HepG2 (cell line): Measurements from ENCODE around the gene JPH4. TPM values are rescaled to one million over a fixed set of nuclear protein-coding genes. Genes with fewer than 3 reads are reported as not detected.

ENCODE experiments used
- BCL6 ChIP-seq: IDR thresholded peaks from 2 replicates; pipeline ENCODE4 v1.6.1; 2016; ENCODE audit warnings: missing genetic modification reagents, missing compliant biosample characterization
- BHLHE40 ChIP-seq: IDR thresholded peaks from 2 replicates; pipeline ENCODE4 v1.6.1; 2011; ENCODE audit warnings: low read length, improper control_type of control experiment
- CREB1 ChIP-seq, 2 experiments: fragments of 450-650 bp in 1 of 2; IDR thresholded peaks; 2 replicates each; pipeline ENCODE4 v1.6.1; 2016 to 2017; ENCODE audit warnings: control low read depth in 1 of 2, mild to moderate bottlenecking in 1 of 2, missing compliant biosample characterization in 1 of 2, missing genetic modification characterization in 1 of 2
- IKZF4 ChIP-seq: sonication (generic); formaldehyde crosslinking; IDR thresholded peaks from 2 replicates; pipeline ENCODE4 v1.5.1; 2020; ENCODE audit warnings: borderline replicate concordance, mild to moderate bottlenecking, low read depth, missing genetic modification reagents; ENCODE audit errors: not compliant biosample characterization
- KLF9 ChIP-seq: IDR thresholded peaks from 2 replicates; pipeline ENCODE4 v1.6.1; 2016; ENCODE audit warnings: low read depth
- NONO ChIP-seq, 2 experiments: fragments of 450-650 bp in 1 of 2; sonication (generic) in 1 of 2; formaldehyde crosslinking in 1 of 2; IDR thresholded peaks in 1 of 2; conservative IDR thresholded peaks in 1 of 2; 2 replicates each; pipeline versions ENCODE4 v1.6.1 to v1.8.0; 2017 to 2022; ENCODE audit warnings: mild to moderate bottlenecking in 1 of 2, missing genetic modification reagents in 1 of 2, moderate library complexity in 1 of 2
- NR2F1 ChIP-seq, 2 experiments: fragments of 450-650 bp in 1 of 2; formaldehyde crosslinking in 1 of 2; IDR thresholded peaks; 2 replicates each; pipeline versions ENCODE4 v1.5.0 to v1.6.1; 2016 to 2020; ENCODE audit warnings: mild to moderate bottlenecking in 1 of 2, missing compliant biosample characterization in 1 of 2, missing genetic modification reagents in 1 of 2, moderate library complexity in 1 of 2
- PAXIP1 ChIP-seq: sonication (generic); formaldehyde crosslinking; conservative IDR thresholded peaks from 2 replicates; pipeline ENCODE4 v1.4.0; 2020; ENCODE audit warnings: mild to moderate bottlenecking, missing genetic modification reagents, moderate library complexity
- POLR2AphosphoS5 ChIP-seq: IDR thresholded peaks from 2 replicates; pipeline ENCODE4 v1.6.1; 2012; ENCODE audit warnings: low read depth, low read length
- SP1 ChIP-seq, 2 experiments: fragments of 450-650 bp in 1 of 2; sonication (generic) in 1 of 2; formaldehyde crosslinking in 1 of 2; IDR thresholded peaks; 2 replicates each; pipeline versions ENCODE4 v1.4.0 to v1.6.1; 2016 to 2020; ENCODE audit warnings: missing genetic modification reagents in 1 of 2
- SP5 ChIP-seq: IDR thresholded peaks from 2 replicates; pipeline ENCODE4 v1.6.1; 2016; ENCODE audit warnings: low read depth, borderline replicate concordance
- TEAD3 ChIP-seq: optimal IDR thresholded peaks from 2 replicates; pipeline ENCODE3; 2016; ENCODE audit warnings: borderline replicate concordance
- ZBTB3 ChIP-seq: sonication (generic); formaldehyde crosslinking; IDR thresholded peaks from 2 replicates; pipeline ENCODE4 v1.4.0; 2020; ENCODE audit warnings: low read depth, mild to moderate bottlenecking, moderate library complexity, missing genetic modification reagents, borderline replicate concordance
- ZNF138 ChIP-seq: sonication (generic); formaldehyde crosslinking; IDR thresholded peaks from 2 replicates; pipeline ENCODE4 v1.5.0; 2020; ENCODE audit warnings: mild to moderate bottlenecking, low read depth, missing genetic modification reagents
- ZNF556 ChIP-seq: sonication (generic); formaldehyde crosslinking; IDR thresholded peaks from 2 replicates; pipeline ENCODE4 v1.4.0; 2020; ENCODE audit warnings: mild to moderate bottlenecking, missing genetic modification reagents, borderline replicate concordance
- ZNF570 ChIP-seq: sonication (generic); formaldehyde crosslinking; IDR thresholded peaks from 2 replicates; pipeline ENCODE4 v1.4.0; 2020; ENCODE audit warnings: mild to moderate bottlenecking, missing genetic modification reagents, borderline replicate concordance
- ZNF616 ChIP-seq: sonication (generic); formaldehyde crosslinking; IDR thresholded peaks from 2 replicates; pipeline ENCODE4 v1.5.0; 2020; ENCODE audit warnings: low read depth, mild to moderate bottlenecking, missing genetic modification reagents
- ZNF678 ChIP-seq: sonication (generic); formaldehyde crosslinking; IDR thresholded peaks from 2 replicates; pipeline ENCODE4 v1.4.0; 2020; ENCODE audit warnings: mild to moderate bottlenecking, missing genetic modification reagents
- ZNF770 ChIP-seq: sonication (generic); formaldehyde crosslinking; IDR thresholded peaks from 2 replicates; pipeline ENCODE4 v1.5.0; 2020; ENCODE audit warnings: mild to moderate bottlenecking, missing genetic modification reagents
- ZNF777 ChIP-seq: sonication (generic); formaldehyde crosslinking; IDR thresholded peaks from 2 replicates; pipeline ENCODE4 v1.4.0; 2020; ENCODE audit warnings: missing genetic modification reagents
- polyA plus RNA-seq, 8 experiments: library from polyadenylated mRNA; depleted of rRNA in 3 of 8; stranded (reverse) in 7 of 8; unstranded in 1 of 8; fragments of >200 nt; fragmentation: Illumina TruSeq in 4 of 8; extraction: Trizol in 4 of 8; gene quantifications; 2 replicates each; pipeline versions ENCODE4 v1.2.1 to v1.2.3, GENCODE V29; 2011 to 2016; ENCODE audit warnings: low read depth in 4 of 8, missing spikeins in 1 of 8, mixed read lengths in 1 of 8; ENCODE audit not compliant: insufficient read depth in 1 of 8
- total RNA-seq, 5 experiments: library from RNA; depleted of rRNA; stranded (reverse); fragments of >200 nt; fragmentation: Illumina TruSeq; extraction: Trizol; gene quantifications; 2 replicates each; pipeline ENCODE4 v1.2.3, GENCODE V29; 2016; ENCODE audit warnings: low read depth in 1 of 5
- TF ChIP-seq, protein P1 (sequence below): sonication (generic); formaldehyde crosslinking; IDR thresholded peaks from 2 replicates; pipeline ENCODE4 v1.4.0; 2020; ENCODE audit warnings: mild to moderate bottlenecking, low read depth, missing genetic modification reagents

Gene JPH4
- total and polyA plus RNA-seq, 2 of the 13 experiments (the other 11 are each of a cell fraction or from before 2014, with no cell fraction given), result 0.08 to 0.22 TPM

DNA sequence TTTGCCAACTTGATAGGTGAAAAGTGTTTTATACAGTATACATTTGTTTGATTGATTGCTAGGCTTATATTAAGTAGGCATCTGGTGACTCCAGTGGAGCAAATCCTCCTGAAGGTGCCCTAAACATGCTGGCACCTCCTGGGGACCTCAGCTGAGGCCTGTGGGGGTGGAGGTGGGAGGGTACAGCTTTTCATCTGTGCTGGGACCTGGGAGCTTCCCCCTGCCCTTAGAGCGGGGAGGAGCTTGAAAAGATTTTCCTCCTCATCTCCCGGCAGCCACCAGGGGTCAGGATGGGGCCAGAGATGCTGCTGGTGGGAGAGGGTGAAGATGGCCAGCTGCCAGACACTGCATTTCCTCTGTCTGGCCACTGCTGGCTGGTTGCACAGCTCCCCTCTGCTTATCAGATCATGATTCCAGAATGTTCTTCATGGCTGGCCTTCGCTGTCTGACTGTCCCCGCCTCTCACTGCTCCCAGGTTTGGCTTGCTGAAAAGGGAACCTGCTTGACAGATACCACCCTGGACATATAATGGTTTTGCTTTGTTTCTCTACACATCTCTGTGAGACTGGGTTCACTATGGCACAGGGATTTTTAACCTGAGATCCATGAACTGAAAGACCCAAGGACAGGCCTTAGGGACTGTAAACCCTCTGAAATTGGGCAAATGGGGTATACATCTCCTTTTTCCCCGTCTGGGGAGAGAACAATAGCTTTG is 10.5 kb upstream of the JPH4 start (continued):
- TF ChIP-seq PAXIP1 (CRISPR knock-in tag) (peak; percentile 82), BHLHE40 (peak; percentile 73), BCL6 (CRISPR knock-in tag) (peak; percentile 84), TEAD3 (CRISPR knock-in tag) (peak; percentile 93), KLF9 (CRISPR knock-in tag) (peak; percentile 90), ZNF770 (CRISPR knock-in tag) (peak; percentile 47; the same call in 1 of the 2 replicates), ZBTB3 (CRISPR knock-in tag) (peak; percentile 90; the same call in 1 of the 2 replicates), CREB1 (IDR thresholded peaks at IDR 0.05) (no peak), CREB1 (CRISPR knock-in tag; IDR thresholded peaks at IDR 0.05) (no peak), ZNF570 (CRISPR knock-in tag) (no peak; the same call in 1 of the 2 replicates), SP5 (peak; percentile 76), ZNF138 (peak; percentile 88; the same call in 1 of the 2 replicates), ZNF616 (CRISPR knock-in tag) (no peak; the same call in 1 of the 2 replicates), SP1 (IDR thresholded peaks at IDR 0.05) (no peak), SP1 (CRISPR knock-in tag; IDR thresholded peaks at IDR 0.05) (peak; percentile 78), IKZF4 (CRISPR knock-in tag) (no peak), NR2F1 (CRISPR knock-in tag; IDR thresholded peaks at IDR 0.05) (no peak), ZNF556 (CRISPR knock-in tag) (peak; percentile 99), POLR2AphosphoS5 (no peak), ZNF777 (CRISPR knock-in tag) (peak; percentile 59), NONO (IDR thresholded peaks at IDR 0.05) (no peak), NONO (CRISPR knock-in tag; conservative IDR thresholded peaks at IDR 0.05) (peak; percentile 86), ZNF678 (CRISPR knock-in tag) (peak; percentile 86)
- TF ChIP-seq, protein P1, sequence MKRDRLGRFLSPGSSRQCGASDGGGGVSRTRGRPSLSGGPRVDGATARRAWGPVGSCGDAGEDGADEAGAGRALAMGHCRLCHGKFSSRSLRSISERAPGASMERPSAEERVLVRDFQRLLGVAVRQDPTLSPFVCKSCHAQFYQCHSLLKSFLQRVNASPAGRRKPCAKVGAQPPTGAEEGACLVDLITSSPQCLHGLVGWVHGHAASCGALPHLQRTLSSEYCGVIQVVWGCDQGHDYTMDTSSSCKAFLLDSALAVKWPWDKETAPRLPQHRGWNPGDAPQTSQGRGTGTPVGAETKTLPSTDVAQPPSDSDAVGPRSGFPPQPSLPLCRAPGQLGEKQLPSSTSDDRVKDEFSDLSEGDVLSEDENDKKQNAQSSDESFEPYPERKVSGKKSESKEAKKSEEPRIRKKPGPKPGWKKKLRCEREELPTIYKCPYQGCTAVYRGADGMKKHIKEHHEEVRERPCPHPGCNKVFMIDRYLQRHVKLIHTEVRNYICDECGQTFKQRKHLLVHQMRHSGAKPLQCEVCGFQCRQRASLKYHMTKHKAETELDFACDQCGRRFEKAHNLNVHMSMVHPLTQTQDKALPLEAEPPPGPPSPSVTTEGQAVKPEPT (CRISPR knock-in tag), result peak; percentile 96; the same call in 1 of the 2 replicates
